GM18505 (cell line): ENCODE data around the gene NUP37.

Experiments used
- ATAC-seq: cut with Tn5 transposase; IDR thresholded peaks from one replicate; pipeline ENCODE4 v1.9.1; 2021; ENCODE audit not compliant: unreplicated experiment
- POLR2A ChIP-seq: IDR thresholded peaks from 4 replicates; pipeline ENCODE4 v1.6.1; 2011; ENCODE audit warnings: borderline replicate concordance; ENCODE audit not compliant: insufficient read depth, insufficient read length; ENCODE audit errors: extremely low read depth

The NUP37 gene

DNA sequence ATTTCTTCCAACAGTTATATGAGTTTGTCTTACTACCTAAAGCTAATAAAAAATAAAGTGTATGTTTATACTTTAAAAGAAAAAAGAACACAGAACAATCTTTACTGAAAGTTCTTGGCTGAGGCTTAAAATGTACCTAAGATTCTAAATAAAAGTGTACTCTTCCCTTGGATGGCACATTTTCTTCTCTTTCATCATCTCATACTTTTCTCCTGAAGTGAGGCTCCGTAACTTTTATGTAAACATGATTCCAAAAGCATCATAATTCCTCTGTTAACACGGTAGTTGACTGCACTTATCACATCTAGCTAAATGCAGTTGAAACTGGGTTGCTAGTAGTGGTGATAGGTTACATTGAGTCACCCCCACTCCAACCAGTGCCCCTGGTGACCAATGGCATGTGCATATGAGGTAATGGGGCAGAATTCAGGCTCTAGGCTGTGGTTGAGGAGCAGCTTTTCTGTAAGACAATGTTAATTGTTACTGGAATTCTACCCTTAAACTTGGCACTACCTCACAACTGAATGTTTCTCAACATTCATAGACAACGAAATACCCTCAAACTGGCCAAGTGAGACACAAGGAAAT is 96.5 kb downstream of the NUP37 start:
- no peak for ATAC-seq

More for the DNA sequence above, 96.5 kb downstream of the NUP37 start:
- TF ChIP-seq POLR2A: no peak
